ENCODE measurements around the gene ZNF385A. TPM values are rescaled to one million over a fixed set of nuclear protein-coding genes. Genes with fewer than 3 reads are reported as not detected.
A peak's percentile ranks its signal among the peaks of the same experiment; 100 is the strongest.

ZNF385A gene
- total and polyA plus RNA-seq, 9 of the 15 experiments (the other 6 are each of a cell fraction or from before 2014, with no cell fraction given), result 1.0 to 111 (median 7.7) TPM

DNA sequence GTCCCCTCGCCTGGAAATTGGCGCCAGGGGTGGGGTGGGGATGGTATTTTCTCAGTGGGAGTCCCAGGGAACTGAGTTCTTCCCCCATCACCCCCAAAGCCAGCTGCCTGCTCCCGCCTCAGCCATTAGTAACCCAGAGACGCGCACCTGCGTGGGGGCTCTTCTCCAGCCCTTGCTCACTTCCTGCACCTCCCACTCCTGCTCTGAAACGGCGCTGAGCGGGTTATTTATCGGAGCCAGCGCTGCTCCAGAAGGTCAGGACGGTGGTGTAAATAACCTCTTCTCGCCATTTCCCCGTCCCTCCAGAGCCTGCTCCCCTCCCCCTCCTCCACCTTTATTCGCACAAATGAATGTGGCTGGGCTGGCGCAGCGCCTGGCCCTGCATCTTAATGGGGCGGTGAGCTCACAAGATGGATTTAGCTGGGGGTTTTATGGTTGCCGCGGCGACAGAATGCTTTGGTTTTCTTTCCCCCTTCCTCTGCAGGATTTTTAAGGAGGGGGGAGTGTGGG is 32.5 kb downstream of the ZNF385A start (continued):
- TF ChIP-seq NEUROD1 (IDR thresholded peaks at IDR 0.05; ENCODE audit: borderline replicate concordance, low read depth, low read length, partially characterized antibody) (peak; percentile 14), RBM15 (IDR thresholded peaks at IDR 0.05; ENCODE audit: insufficient read depth, low read length) (no peak), NCOR1 (IDR thresholded peaks at IDR 0.05) (peak; percentile 47)

DNA sequence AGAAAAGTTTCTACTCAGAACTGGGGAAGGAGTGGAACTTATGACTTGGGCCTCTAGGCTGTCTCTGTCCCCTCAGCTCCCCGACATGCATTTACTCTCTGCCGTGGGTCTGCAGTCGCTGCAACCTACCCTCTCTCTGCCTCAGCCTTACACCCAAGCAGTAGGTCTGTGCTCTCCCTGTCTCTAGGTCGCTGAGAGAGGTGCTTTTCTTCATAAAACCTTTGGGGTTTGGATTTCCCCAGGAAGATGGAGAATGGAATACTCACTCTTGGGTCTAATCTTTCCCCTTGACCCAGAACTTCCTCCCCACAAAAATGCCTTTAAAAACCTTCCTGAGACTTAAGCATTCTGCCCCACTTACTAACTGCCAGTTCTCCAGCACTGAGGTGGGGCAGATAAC is 33.2 kb downstream of the ZNF385A start:
- Histone ChIP-seq H3K36me3 (ENCODE audit: control insufficient read depth, insufficient read depth, low read length) (peaks cover 58% of the 10 kb centered on the region), H3K9me1 (ENCODE audit: control insufficient read depth, insufficient read depth, low read length) (no peaks in the 10 kb centered on the region), H2AFZ (ENCODE audit: low read depth, low read length) (no peak overlapping the region), H3K27me3 (ENCODE audit: control insufficient read depth in 2 of 2, insufficient read depth in 2 of 2, low read length in 2 of 2) (no peaks in the 10 kb centered on the region), H3K9me3 (replicated peaks; ENCODE audit: control insufficient read depth, insufficient read depth, low read depth, low read length) (no peaks in the 10 kb centered on the region), H3K9ac (ENCODE audit: insufficient read depth in 1 of 2, low read depth in 2 of 2, low read length in 2 of 2) (peak overlapping the region in 1 of 2 experiments; percentile 73; a peak in 1 of 4 replicates), H3K4me3 (no peak overlapping the region), H3K4me2 (ENCODE audit: insufficient read depth, low read length) (no peak overlapping the region), H3K4me1 (replicated peaks in 1 of 2; ENCODE audit: control insufficient read depth in 2 of 2, insufficient read depth in 2 of 2, low read length in 2 of 2) (peaks cover 32 to 43% of the 10 kb centered on the region in 2 experiments), H3K27ac (ENCODE audit: extremely low read depth, low read depth, low read length) (peak overlapping the region; percentile 58; the same call in 2 of the 3 replicates), H3K79me2 (ENCODE audit: control insufficient read depth, insufficient read depth, low read length) (no peaks in the 10 kb centered on the region), H4K20me1 (replicated peaks; ENCODE audit: control insufficient read depth, insufficient read depth, low read length) (no peaks in the 10 kb centered on the region)
- WGBS (ENCODE audit: insufficient coverage, low coverage, missing lambda C conversion rate), result 63% methylated on average over 4 of the region's 4 CpGs
- intact Hi-C loops (cut with micrococcal nuclease), result no loop called here
- ChIA-PET POLR2A (interaction anchor here (0.7 to 5.6 kb wide), 5 partner anchors 8 to 56 kb away, joined by 3 to 43 read pairs (median 3); no protein-coding TSS in a partner anchor), CTCF (ENCODE audit: low intra/inter-chr PET ratio) (no interaction called here)
- BruUV-seq (replicated peaks), result TSS peak; percentile 79
- peak; percentile 7; the same call in 2 of the 3 replicates for ATAC-seq
- DNase-seq (ENCODE audit: extremely low read depth in 1 of 4, low spot score in 3 of 4), result no peak
- FAIRE-seq, result peak; percentile 48
- in situ Hi-C loops (cut with MboI), result no loop called here
- TF ChIP-seq ZNF764 (CRISPR knock-in tag; IDR thresholded peaks at IDR 0.05; ENCODE audit: low read depth), result no peak
- TF ChIP-seq ZNF830 (CRISPR knock-in tag; IDR thresholded peaks at IDR 0.05), result no peak
- no peak for TF ChIP-seq CHD1 (IDR thresholded peaks at IDR 0.05; ENCODE audit: low read length)
- TF ChIP-seq DIDO1 (tag; IDR thresholded peaks at IDR 0.05; ENCODE audit: low read depth), result no peak
- TF ChIP-seq YBX1 (IDR thresholded peaks at IDR 0.05), result no peak
- no peak for TF ChIP-seq ZBTB17 (CRISPR knock-in tag; IDR thresholded peaks at IDR 0.05)
- no peak for TF ChIP-seq PYGO2 (tag; IDR thresholded peaks at IDR 0.05)
- no peak for TF ChIP-seq CEBPG (CRISPR knock-in tag; IDR thresholded peaks at IDR 0.05)
- no peak for TF ChIP-seq CEBPG (tag; conservative IDR thresholded peaks at IDR 0.05 in 1 of 2, IDR thresholded peaks at IDR 0.05 in 1 of 2)
- TF ChIP-seq PTTG1 (tag; IDR thresholded peaks at IDR 0.05; ENCODE audit: low read depth), result no peak
- no peak for TF ChIP-seq HES1 (IDR thresholded peaks at IDR 0.05; ENCODE audit: low read depth)
- no peak for TF ChIP-seq MCM5 (IDR thresholded peaks at IDR 0.05; ENCODE audit: low read depth)
- no peak for TF ChIP-seq RFX1 (IDR thresholded peaks at IDR 0.05)
- TF ChIP-seq ATF7 (IDR thresholded peaks at IDR 0.05), result no peak
- no peak for TF ChIP-seq CBFB (CRISPR knock-in tag; IDR thresholded peaks at IDR 0.05)
- TF ChIP-seq ZNF561 (CRISPR knock-in tag; conservative IDR thresholded peaks at IDR 0.05), result no peak
